Measurements from ENCODE around the gene NAA20.

Gene NAA20

DNA sequence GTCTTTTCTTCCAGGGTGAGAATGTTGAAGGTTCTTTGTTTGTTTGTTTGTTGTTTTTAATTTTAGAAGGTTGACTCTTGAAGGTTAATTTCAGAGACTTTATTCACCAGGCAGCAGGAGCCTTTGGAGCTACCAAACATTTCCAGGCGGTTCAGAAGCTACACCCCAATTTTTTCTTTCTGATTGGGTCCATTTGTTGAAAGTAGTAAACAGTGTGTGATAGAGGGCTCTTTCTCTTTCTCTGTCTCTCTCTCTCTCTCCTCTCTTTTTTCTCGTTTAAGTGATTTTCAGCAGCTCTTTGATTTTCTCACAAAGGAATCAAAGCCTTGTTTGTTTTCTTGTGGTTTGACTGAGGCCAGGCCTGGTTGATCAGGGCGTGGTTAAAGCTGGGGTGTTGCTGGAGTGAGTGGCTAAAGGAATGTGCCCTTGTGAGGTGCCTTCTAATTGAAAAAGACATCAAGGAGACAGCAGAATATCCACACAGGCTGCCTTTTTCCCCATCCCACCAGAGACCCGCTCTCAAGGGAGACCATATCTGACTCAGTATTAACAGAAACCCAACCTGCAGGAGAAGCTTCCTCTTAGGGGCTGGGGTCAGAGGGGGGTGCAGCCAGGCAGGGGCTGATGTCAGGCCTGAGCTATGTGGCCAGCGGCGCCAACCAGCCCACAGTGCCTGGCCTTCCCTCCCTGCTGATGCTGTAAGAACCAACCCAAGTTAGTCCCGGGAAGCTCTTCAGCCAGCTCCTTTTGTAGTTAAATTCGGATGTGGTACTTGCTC lies 40.4 kb upstream of the NAA20 start:
- no peak overlapping the region for H3K4me3 ChIP-seq (ENCODE audit: low read depth, low read length)
- no peak for DNase-seq (ENCODE audit: low read depth)
- no peak for TF ChIP-seq CTCF (IDR thresholded peaks at IDR 0.05; ENCODE audit: control insufficient read depth, extremely low read depth, insufficient read depth)

DNA sequence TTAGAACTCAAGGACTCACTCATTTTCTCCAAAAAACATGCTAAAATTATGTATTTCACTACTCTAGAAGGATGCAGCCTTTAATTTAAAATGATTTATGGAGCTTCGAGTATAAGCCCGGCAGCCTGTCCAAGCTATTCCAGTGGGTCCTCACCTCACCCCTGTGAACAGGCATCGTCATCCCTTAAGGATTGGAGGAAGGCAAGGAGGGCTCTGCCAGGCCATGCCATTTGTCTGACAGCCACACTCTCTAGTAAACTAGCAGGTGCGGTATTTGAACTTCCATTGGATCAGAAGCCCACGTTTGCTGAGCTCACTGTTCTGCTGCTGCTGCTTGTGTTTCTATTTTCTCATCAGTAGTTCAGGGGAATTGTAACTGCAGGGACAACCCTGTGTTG lies 39.8 kb upstream of the NAA20 start:
- no peak for DNase-seq (ENCODE audit: low read depth)
- H3K4me3 ChIP-seq (ENCODE audit: low read depth, low read length), result no peak overlapping the region
- TF ChIP-seq CTCF (IDR thresholded peaks at IDR 0.05; ENCODE audit: control insufficient read depth, extremely low read depth, insufficient read depth), result no peak

- no peak for TF ChIP-seq CTCF (IDR thresholded peaks at IDR 0.05; ENCODE audit: control insufficient read depth, extremely low read depth, insufficient read depth)
- no peak overlapping the region for H3K4me3 ChIP-seq (ENCODE audit: low read depth, low read length)
Measured at GRCh38 chr20:19978511-19979210, 38.5 kb upstream of the NAA20 start.

GRCh38 chr20:19981031-19981451 lies 36.1 kb upstream of the NAA20 start:
- no peak for TF ChIP-seq CTCF (IDR thresholded peaks at IDR 0.05; ENCODE audit: control insufficient read depth, extremely low read depth, insufficient read depth)

More at GRCh38 chr20:19978511-19979210, 38.5 kb upstream of the NAA20 start:
- DNase-seq (ENCODE audit: low read depth), result no peak

DNA sequence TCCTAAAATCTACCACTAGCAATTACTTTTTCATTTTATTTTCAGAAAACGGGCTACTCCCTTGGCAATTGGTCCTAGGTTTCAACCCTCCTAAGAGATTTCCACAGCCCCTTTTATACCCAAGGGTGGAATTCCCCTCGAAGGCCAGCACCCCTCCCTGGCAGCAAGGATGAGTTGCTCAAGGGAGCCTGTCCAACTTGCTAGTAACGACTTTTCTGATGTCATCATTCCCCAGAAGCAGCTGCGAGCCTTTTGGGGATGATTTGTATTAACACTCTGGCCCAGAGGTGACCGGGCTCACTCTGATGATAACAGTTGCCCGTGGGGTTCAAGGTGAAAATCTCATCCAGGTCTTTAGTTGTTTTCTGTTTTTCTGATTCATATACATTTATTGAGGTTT lies 30.7 kb upstream of the NAA20 start:
- DNase-seq (ENCODE audit: low read depth), result no peak
- TF ChIP-seq CTCF (IDR thresholded peaks at IDR 0.05; ENCODE audit: control insufficient read depth, extremely low read depth, insufficient read depth), result no peak
- H3K4me3 ChIP-seq (ENCODE audit: low read depth, low read length), result no peak overlapping the region

More at GRCh38 chr20:19981031-19981451, 36.1 kb upstream of the NAA20 start:
- no peak for DNase-seq (ENCODE audit: low read depth)
- no peak overlapping the region for H3K4me3 ChIP-seq (ENCODE audit: low read depth, low read length)

DNA sequence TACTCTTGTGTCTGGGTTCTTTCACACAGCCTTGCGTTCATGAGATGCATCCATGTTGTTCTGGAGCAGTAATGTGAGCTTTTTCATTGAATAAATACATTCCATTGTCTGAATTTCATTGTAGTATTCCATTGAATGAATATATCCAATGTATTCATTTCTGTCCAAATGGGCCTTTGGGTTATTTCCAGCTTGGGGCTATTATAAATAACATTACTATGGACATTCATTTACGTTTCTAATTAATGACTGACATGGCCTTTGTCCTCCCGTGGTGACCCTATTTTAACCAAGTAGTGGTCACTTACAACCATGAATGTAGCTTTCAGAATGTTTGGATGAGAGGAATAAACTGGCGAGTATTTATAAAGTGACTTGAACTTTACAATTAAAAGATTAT lies 30.1 kb upstream of the NAA20 start:
- DNase-seq (ENCODE audit: low read depth), result no peak
- no peak overlapping the region for H3K4me3 ChIP-seq (ENCODE audit: low read depth, low read length)
- no peak for TF ChIP-seq CTCF (IDR thresholded peaks at IDR 0.05; ENCODE audit: control insufficient read depth, extremely low read depth, insufficient read depth)
